IPS DF 4.7 (cell line): ENCODE data around the gene BDKRB1.
"Not testable (repeated sequence)": the region's sequence is repeated elsewhere in the genome, so short reads cannot be mapped to it uniquely, and the experiment has no call there.

Experiments
- DNase-seq: peaks from one replicate; pipeline ENCODE4 v3.0.0-alpha.2; 2013; ENCODE audit warnings: low spot score; ENCODE audit errors: extremely low read depth

The BDKRB1 gene

GRCh38 chr14:96233661-96234060, 22.3 kb upstream of the BDKRB1 start:
- no peak for DNase-seq

DNA sequence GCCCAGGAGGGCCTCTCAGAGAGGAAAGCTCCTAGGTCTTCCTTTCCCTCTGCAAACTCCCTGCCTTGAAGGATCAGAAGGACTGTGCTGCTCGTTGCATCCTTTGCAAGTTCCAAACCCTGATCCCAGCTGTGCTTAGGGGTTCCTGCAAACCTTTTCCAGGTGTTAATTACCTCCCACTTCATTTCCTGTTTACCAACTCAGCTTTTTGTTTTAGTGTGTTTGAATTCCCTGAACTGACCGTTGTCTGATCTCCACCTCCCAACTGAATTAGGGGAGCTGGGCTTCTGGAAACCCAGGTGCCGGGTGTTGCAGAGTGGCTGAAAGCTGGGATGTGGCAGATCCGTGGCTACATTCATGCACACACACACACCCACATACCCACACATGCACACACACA, 20.6 kb upstream of the BDKRB1 start:
- no peak for DNase-seq

DNA sequence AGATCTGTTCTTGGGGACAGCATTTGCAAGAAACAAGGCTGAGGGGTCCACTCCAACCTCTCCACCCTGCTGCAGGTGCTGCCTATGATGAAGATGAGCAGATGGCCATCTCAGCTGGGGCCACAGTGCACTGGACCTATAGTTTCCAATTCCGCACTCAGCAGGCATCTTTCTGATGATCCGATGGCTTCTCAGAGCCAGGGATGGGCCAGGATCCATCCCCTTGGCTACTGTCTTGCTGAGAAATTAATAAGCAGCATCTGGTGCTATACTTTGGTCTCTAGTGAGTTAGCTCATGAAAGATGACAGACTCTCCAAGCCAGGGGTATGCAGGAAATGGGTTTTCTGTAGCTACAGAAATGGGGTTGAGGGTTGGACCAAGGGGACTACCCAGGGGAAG, 18.4 kb upstream of the BDKRB1 start:
- no peak for DNase-seq

- no peak for DNase-seq
Measured at GRCh38 chr14:96238676-96239265, 17.2 kb upstream of the BDKRB1 start.

GRCh38 chr14:96239711-96240141, 16.3 kb upstream of the BDKRB1 start:
- no peak for DNase-seq

DNA sequence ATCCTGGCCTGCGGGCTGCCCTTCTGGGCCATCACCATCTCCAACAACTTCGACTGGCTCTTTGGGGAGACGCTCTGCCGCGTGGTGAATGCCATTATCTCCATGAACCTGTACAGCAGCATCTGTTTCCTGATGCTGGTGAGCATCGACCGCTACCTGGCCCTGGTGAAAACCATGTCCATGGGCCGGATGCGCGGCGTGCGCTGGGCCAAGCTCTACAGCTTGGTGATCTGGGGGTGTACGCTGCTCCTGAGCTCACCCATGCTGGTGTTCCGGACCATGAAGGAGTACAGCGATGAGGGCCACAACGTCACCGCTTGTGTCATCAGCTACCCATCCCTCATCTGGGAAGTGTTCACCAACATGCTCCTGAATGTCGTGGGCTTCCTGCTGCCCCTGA, 15.4 kb upstream of the BDKRB1 start:
- DNase-seq = no peak

DNA sequence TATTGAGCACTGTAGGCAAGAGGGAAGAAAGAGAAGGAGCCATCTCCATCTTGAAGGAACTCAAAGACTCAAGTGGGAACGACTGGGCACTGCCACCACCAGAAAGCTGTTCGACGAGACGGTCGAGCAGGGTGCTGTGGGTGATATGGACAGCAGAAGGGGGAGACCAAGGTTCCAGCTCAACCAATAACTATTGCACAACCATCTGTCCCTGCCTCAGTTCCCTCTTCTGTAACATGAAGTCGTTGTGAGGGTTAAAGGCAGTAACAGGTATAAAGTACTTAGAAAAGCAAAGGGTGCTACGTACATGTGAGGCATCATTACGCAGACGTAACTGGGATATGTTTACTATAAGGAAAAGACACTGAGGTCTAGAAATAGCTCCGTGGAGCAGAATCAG, 13.9 kb upstream of the BDKRB1 start:
- no peak for DNase-seq

GRCh38 chr14:96243785-96244184, 12.2 kb upstream of the BDKRB1 start:
- no peak for DNase-seq

GRCh38 chr14:96245074-96245473, 10.9 kb upstream of the BDKRB1 start:
- DNase-seq = not testable (repeated sequence)

DNA sequence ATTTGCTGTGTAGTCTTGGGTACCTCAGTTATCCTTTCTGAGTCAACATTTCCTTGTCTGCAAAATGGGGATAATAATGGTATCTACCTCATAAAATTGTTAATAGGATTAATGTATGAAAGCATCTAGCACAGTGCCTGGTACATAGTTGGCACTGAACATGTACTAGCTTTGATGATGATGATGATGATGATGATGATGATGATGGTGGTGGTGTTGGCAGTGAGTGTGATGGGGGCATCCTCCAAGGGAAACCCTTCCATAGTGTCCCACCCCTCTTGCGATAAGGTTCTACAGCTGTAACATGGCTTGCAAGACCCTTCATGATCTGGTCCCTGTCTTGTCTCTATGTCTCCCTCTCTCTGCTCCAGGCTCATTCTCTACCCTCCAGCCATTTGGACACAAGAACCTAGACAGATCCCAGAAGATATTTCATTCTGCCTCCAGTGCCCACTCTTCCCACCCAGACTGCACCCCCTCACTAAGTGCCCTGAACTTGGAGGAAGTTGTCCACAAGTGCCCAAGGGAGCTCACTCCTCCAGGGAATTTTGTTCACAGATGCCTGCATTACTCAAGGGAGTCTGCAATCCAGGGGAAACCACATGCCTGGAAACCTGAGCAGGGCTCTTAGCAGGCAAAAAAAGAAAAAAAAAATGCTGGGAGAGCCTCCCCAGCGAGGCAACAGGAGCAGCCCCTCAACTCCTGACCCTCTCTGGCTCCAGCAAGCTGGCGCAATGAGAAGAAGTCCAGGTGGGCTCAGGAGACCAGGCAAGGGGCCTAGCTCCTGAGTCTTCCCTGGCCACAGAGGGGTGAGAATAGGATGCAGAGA, 10.1 kb upstream of the BDKRB1 start:
- no peak for DNase-seq

GRCh38 chr14:96246539-96246847, 9.5 kb upstream of the BDKRB1 start:
- DNase-seq = no peak

- DNase-seq = no peak
Measured at GRCh38 chr14:96247031-96247430, 9.0 kb upstream of the BDKRB1 start.

DNA sequence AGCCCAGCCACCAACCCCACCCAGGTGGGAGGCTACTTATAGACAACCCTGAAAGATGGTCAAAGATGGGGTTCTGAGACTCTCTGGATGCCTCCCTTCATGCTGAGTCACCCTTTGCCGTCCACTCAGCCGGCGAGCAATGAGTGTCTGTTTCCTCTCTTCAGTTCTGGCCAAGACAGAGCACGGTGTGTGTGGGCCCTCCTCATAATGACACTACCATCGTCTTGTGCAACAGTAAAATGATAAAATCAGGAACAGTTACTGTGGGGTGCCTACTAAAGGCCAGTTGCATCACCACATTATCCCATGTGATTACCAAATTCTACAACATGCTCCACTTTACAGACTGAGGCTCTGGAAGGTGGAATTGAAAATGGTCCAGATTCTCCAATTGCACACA, 7.0 kb upstream of the BDKRB1 start:
- DNase-seq = no peak

DNA sequence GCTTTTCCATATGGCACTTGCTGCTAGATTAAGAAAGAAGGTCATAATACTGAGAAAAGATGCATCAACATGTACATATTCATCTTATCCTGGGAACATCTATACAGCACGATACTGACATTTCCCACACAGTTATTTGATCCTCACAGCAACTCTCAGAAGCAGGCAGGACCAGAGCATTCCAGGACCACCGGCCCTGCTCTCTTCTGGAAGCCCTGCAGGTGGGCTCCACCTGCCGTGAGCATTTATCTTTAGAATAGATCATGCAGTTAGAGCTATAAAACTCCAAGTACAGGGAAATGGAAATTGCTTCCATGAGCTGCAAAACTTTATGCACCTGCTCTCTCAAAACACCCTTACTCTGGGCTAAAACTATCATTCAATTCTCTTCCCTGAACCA, 5.5 kb upstream of the BDKRB1 start:
- DNase-seq = no peak

GRCh38 chr14:96251656-96252155, 4.3 kb upstream of the BDKRB1 start:
- no peak for DNase-seq

GRCh38 chr14:96252323-96252998, 3.5 kb upstream of the BDKRB1 start:
- no peak for DNase-seq

DNA sequence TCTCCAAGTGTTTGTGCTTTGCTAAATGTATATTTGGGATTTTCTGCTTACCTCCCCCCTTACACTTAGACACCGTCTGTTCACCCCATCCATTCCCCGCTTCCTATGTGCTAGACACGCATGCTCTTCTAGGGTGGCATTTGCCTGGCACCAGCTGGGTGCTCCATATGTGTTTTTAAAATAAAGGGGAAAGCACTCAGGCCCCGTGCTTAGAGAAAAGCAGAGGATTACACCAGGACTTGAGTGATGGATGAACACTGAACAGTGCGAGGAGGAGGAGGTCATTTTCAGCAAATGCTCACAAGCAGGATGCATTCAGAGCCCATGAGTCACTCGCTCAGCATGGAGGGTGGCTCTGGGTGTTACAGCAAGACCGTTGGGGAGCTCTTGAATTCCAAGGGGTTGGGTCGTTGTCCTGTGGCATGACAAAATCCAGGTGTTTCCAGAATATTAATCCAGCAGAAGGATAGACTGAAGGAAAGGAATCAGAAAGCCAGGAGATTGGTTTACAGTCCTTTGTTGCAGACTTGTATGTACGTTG, 2.9 kb upstream of the BDKRB1 start:
- DNase-seq = no peak

DNA sequence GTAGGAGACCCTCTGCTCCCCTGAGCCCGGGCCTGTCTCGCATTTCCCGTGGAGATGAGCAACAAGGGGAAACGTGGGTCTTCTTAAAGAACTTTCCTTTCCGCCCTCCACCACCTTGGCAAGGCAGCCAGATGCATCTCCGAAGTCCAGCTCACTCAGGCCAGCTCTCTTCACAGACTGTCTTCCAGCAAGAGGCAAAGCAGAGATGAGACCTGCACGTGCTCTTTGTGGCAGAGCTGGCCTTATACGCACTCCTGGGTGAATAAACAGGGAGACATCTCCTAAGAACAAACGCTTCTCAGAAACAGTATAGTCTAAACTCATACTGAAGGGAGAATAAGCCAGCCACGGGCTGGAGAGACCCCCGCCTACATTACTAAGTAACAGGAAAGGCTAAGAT, 1.3 kb upstream of the BDKRB1 start:
- no peak for DNase-seq

GRCh38 chr14:96256407-96256806, 397 bp downstream of the BDKRB1 start:
- no peak for DNase-seq

DNA sequence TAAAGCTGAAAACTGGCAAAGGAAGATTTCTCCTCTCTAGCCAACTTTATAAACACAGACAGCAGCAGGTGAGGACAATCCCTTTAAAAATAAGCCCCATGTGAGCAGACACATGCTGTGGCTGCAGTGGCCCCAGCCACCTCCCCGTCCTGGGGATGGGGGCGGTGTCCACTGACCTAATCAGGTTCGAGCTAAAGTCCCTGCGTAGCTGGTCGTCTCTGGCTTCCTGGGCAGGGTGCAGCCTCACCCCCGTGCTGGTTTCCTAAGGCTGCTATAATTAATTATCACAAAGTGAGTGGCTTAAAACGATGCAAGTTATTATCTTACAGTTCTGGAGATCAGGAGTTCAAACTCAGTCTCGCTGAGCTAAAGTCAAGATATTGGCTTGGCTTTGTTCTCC, 1.0 kb downstream of the BDKRB1 start:
- DNase-seq = no peak

GRCh38 chr14:96257900-96258299, 1.9 kb downstream of the BDKRB1 start:
- DNase-seq = no peak

DNA sequence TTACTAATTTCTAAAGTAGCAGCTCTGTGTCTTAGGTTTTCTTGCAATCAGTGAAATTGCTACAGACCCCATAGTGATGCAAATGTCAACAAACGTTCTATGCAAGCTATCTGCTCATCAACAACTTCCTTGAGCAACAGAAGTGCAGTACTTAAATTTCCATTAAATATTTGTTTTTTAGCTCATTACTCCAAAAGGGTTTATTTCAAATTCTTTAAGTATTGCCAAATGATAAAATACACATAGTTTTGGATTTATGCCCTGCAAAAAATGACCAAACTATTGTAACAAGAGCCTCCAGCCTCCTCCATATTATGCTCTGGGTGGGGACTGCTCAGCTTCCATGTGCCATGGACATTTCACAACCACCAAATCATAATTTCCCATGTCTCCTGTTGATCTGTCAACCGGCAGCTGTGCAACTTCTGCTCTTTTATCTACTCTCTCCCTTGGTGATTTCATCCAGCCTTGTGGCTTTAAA, 4.4 kb downstream of the BDKRB1 start:
- DNase-seq = no peak
